ENCODE data around the gene GRID2.

GRID2 gene

GRCh38 chr4:93718233-93718632 is 1414.5 kb downstream of the GRID2 start:
- no peak for TF ChIP-seq CTCF (IDR thresholded peaks at IDR 0.05; ENCODE audit: low read depth, low read length)
- no peak for DNase-seq (ENCODE audit: extremely low read depth, low read depth)

GRCh38 chr4:93719552-93719951 is 1415.8 kb downstream of the GRID2 start:
- TF ChIP-seq CTCF (IDR thresholded peaks at IDR 0.05; ENCODE audit: low read depth, low read length), result no peak
- no peak for DNase-seq (ENCODE audit: extremely low read depth, low read depth)

GRCh38 chr4:93722446-93722845 is 1418.7 kb downstream of the GRID2 start:
- no peak for TF ChIP-seq CTCF (IDR thresholded peaks at IDR 0.05; ENCODE audit: low read depth, low read length)
- DNase-seq (ENCODE audit: extremely low read depth, low read depth), result no peak

GRCh38 chr4:93730251-93730650 is 1426.5 kb downstream of the GRID2 start:
- TF ChIP-seq CTCF (IDR thresholded peaks at IDR 0.05; ENCODE audit: low read depth, low read length), result no peak
- no peak for DNase-seq (ENCODE audit: extremely low read depth, low read depth)

- DNase-seq (ENCODE audit: extremely low read depth, low read depth), result no peak
- TF ChIP-seq CTCF (IDR thresholded peaks at IDR 0.05; ENCODE audit: low read depth, low read length), result no peak
Measured at GRCh38 chr4:93730760-93731159, 1427.0 kb downstream of the GRID2 start.

GRCh38 chr4:93731456-93731855 is 1427.7 kb downstream of the GRID2 start:
- no peak for TF ChIP-seq CTCF (IDR thresholded peaks at IDR 0.05; ENCODE audit: low read depth, low read length)
- no peak for DNase-seq (ENCODE audit: extremely low read depth, low read depth)

GRCh38 chr4:93732509-93732908 is 1428.7 kb downstream of the GRID2 start:
- DNase-seq (ENCODE audit: extremely low read depth, low read depth), result no peak
- no peak for TF ChIP-seq CTCF (IDR thresholded peaks at IDR 0.05; ENCODE audit: low read depth, low read length)

Measured in AG09319 (cell line).